HEK293 (cell line): Measurements from ENCODE around the gene ZNF428.

Experiments
- KLF8 ChIP-seq: fragments of 450-650 bp; formaldehyde crosslinking; IDR thresholded peaks from 2 replicates; pipeline ENCODE4 v1.5.1; 2016; ENCODE audit warnings: missing biosample characterization, missing genetic modification characterization
- MZF1 ChIP-seq: fragments of 450-650 bp; formaldehyde crosslinking; IDR thresholded peaks from 2 replicates; pipeline ENCODE4 v1.5.1; 2017; ENCODE audit warnings: missing biosample characterization, missing genetic modification characterization, borderline replicate concordance
- TRIM28 ChIP-seq: IDR thresholded peaks from 2 replicates; pipeline ENCODE4 v1.6.1; 2011; ENCODE audit warnings: low read length, control low read depth, borderline replicate concordance
- WT1 ChIP-seq: fragments of 450-650 bp; formaldehyde crosslinking; IDR thresholded peaks from 2 replicates; pipeline ENCODE4 v1.5.1; 2016; ENCODE audit warnings: missing biosample characterization, missing genetic modification characterization
- YY2 ChIP-seq: fragments of 450-650 bp; formaldehyde crosslinking; IDR thresholded peaks from 2 replicates; pipeline ENCODE4 v1.5.1; 2016; ENCODE audit warnings: missing biosample characterization, missing genetic modification characterization
- ZBTB10 ChIP-seq: fragments of 450-650 bp; formaldehyde crosslinking; IDR thresholded peaks from 2 replicates; pipeline ENCODE4 v1.5.1; 2016; ENCODE audit warnings: missing biosample characterization, missing genetic modification characterization
- ZBTB21 ChIP-seq: fragments of 450-650 bp; formaldehyde crosslinking; IDR thresholded peaks from 2 replicates; pipeline ENCODE4 v1.5.1; 2017; ENCODE audit warnings: missing biosample characterization, missing genetic modification characterization
- ZBTB8A ChIP-seq: fragments of 450-650 bp; formaldehyde crosslinking; IDR thresholded peaks from 2 replicates; pipeline ENCODE4 v1.5.1; 2016; ENCODE audit warnings: missing biosample characterization, missing genetic modification characterization
- ZNF146 ChIP-seq: fragments of 450-650 bp; formaldehyde crosslinking; IDR thresholded peaks from 2 replicates; pipeline ENCODE4 v1.5.1; 2016; ENCODE audit warnings: missing biosample characterization, missing genetic modification characterization
- ZNF184 ChIP-seq: fragments of 450-650 bp; IDR thresholded peaks from 2 replicates; pipeline ENCODE4 v1.5.1; 2018; ENCODE audit warnings: missing biosample characterization, mild to moderate bottlenecking, missing genetic modification characterization
- ZNF2 ChIP-seq: fragments of 450-650 bp; formaldehyde crosslinking; IDR thresholded peaks from 2 replicates; pipeline ENCODE4 v1.5.1; 2016; ENCODE audit warnings: missing biosample characterization, missing genetic modification characterization
- ZNF223 ChIP-seq: fragments of 450-650 bp; formaldehyde crosslinking; IDR thresholded peaks from 2 replicates; pipeline ENCODE4 v1.5.1; 2016; ENCODE audit warnings: missing biosample characterization, missing genetic modification characterization
- ZNF266 ChIP-seq: fragments of 450-650 bp; formaldehyde crosslinking; IDR thresholded peaks from 2 replicates; pipeline ENCODE4 v1.5.1; 2016; ENCODE audit warnings: missing biosample characterization, missing genetic modification characterization, low read depth
- ZNF324 ChIP-seq: fragments of 450-650 bp; formaldehyde crosslinking; IDR thresholded peaks from 2 replicates; pipeline ENCODE4 v1.5.1; 2016; ENCODE audit warnings: missing biosample characterization, missing genetic modification characterization
- ZNF391 ChIP-seq: fragments of 450-650 bp; formaldehyde crosslinking; IDR thresholded peaks from 2 replicates; pipeline ENCODE4 v1.5.1; 2016; ENCODE audit warnings: low read depth, missing biosample characterization, missing genetic modification characterization, borderline replicate concordance
- ZNF416 ChIP-seq: fragments of 450-650 bp; formaldehyde crosslinking; IDR thresholded peaks from 2 replicates; pipeline ENCODE4 v1.5.1; 2016; ENCODE audit warnings: missing biosample characterization, missing genetic modification characterization
- ZNF558 ChIP-seq: fragments of 450-650 bp; formaldehyde crosslinking; IDR thresholded peaks from 2 replicates; pipeline ENCODE4 v1.5.1; 2016; ENCODE audit warnings: missing biosample characterization, missing genetic modification characterization
- ZNF610 ChIP-seq: fragments of 450-650 bp; formaldehyde crosslinking; IDR thresholded peaks from 2 replicates; pipeline ENCODE4 v1.5.1; 2016; ENCODE audit warnings: missing biosample characterization, missing genetic modification characterization, borderline replicate concordance
- ZNF623 ChIP-seq: fragments of 450-650 bp; formaldehyde crosslinking; IDR thresholded peaks from 2 replicates; pipeline ENCODE4 v1.5.1; 2016; ENCODE audit warnings: missing biosample characterization, missing genetic modification characterization
- ZNF626 ChIP-seq: fragments of 450-650 bp; sonication (Bioruptor Pico); formaldehyde crosslinking; IDR thresholded peaks from 2 replicates; pipeline ENCODE4 v1.5.1; 2018; ENCODE audit warnings: missing biosample characterization, missing genetic modification characterization, inconsistent platforms
- ZNF660 ChIP-seq: fragments of 450-650 bp; IDR thresholded peaks from 2 replicates; pipeline ENCODE4 v1.5.1; 2018; ENCODE audit warnings: missing biosample characterization, mild to moderate bottlenecking, missing genetic modification characterization
- ZNF791 ChIP-seq: fragments of 450-650 bp; formaldehyde crosslinking; IDR thresholded peaks from 2 replicates; pipeline ENCODE4 v1.5.1; 2016; ENCODE audit warnings: missing biosample characterization, missing genetic modification characterization
- TF ChIP-seq, protein P1 (sequence below): fragments of 450-650 bp; formaldehyde crosslinking; IDR thresholded peaks from 2 replicates; pipeline ENCODE4 v1.5.1; 2016; ENCODE audit warnings: missing biosample characterization, missing genetic modification characterization
- TF ChIP-seq, protein P2 (sequence below): fragments of 450-650 bp; formaldehyde crosslinking; IDR thresholded peaks from 2 replicates; pipeline ENCODE4 v1.5.1; 2017; ENCODE audit warnings: missing biosample characterization, missing genetic modification characterization
- TF ChIP-seq, protein P3 (sequence below): fragments of 450-650 bp; formaldehyde crosslinking; IDR thresholded peaks from 2 replicates; pipeline ENCODE4 v1.5.1; 2016; ENCODE audit warnings: missing biosample characterization, missing genetic modification characterization
- TF ChIP-seq, protein P4 (sequence below): fragments of 450-650 bp; formaldehyde crosslinking; IDR thresholded peaks from 2 replicates; pipeline ENCODE4 v1.5.1; 2016; ENCODE audit warnings: missing biosample characterization, missing genetic modification characterization, borderline replicate concordance

ZNF428 gene

DNA sequence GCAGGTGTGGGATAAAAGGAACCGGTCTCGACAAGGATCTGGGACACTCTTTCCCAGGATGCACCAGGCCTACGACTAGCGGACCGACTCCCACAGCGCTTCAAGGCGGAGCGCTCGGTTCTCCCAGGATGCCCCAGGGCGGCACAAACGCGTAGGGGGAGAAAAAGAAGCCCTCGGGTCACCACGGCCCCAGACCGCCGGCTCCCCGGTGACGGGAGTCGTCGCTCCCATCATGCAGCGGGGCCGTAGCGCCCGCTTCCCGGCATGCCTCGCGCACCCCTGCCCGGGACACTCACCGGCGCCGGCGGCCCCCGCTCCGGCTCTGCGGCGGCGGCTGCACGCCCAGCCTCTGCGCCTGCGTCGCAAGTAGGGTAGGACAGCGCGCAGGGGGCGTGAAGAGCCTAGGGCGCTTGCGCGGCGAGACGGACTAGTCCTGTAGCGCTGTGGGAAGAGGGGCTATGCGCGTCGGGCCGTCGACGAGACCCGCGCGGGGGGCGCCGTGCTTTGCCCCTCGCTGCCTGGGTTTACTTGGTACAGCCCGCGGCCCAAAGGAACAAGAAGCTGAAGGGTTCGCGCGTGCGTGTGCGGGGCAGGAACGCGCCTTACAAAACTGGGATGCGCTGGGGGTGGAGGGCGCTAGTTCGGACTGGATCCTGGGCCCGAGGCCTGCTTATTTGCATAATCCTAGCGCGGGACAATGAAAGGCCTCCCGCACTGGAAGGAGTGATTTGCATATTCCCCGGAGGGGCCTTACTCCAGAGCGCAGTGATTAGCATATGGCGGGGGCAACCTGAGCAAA lies at the start of gene ZNF428 (continued):
- TF ChIP-seq, protein P1, sequence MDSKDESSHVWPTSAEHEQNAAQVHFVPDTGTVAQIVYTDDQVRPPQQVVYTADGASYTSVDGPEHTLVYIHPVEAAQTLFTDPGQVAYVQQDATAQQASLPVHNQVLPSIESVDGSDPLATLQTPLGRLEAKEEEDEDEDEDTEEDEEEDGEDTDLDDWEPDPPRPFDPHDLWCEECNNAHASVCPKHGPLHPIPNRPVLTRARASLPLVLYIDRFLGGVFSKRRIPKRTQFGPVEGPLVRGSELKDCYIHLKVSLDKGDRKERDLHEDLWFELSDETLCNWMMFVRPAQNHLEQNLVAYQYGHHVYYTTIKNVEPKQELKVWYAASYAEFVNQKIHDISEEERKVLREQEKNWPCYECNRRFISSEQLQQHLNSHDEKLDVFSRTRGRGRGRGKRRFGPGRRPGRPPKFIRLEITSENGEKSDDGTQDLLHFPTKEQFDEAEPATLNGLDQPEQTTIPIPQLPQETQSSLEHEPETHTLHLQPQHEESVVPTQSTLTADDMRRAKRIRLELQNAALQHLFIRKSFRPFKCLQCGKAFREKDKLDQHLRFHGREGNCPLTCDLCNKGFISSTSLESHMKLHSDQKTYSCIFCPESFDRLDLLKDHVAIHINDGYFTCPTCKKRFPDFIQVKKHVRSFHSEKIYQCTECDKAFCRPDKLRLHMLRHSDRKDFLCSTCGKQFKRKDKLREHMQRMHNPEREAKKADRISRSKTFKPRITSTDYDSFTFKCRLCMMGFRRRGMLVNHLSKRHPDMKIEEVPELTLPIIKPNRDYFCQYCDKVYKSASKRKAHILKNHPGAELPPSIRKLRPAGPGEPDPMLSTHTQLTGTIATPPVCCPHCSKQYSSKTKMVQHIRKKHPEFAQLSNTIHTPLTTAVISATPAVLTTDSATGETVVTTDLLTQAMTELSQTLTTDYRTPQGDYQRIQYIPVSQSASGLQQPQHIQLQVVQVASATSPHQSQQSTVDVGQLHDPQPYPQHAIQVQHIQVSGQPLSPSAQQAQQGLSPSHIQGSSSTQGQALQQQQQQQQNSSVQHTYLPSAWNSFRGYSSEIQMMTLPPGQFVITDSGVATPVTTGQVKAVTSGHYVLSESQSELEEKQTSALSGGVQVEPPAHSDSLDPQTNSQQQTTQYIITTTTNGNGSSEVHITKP (tag by site-specific recombination): peak; percentile 100
- TF ChIP-seq TRIM28: no peak
- TF ChIP-seq MZF1 (tag by site-specific recombination): peak; percentile 41; the same call in 1 of the 2 replicates
- TF ChIP-seq ZNF660 (tag by site-specific recombination): 0 out of 2 replicates have a peak, but pooled peaks have one; percentile 84
- TF ChIP-seq ZNF184: 0 out of 2 replicates have a peak, but pooled peaks have one; percentile 64
- peak; percentile 81 for TF ChIP-seq KLF8 (tag by site-specific recombination)
- TF ChIP-seq ZNF266 (tag by site-specific recombination): no peak
- TF ChIP-seq ZNF223: 0 out of 2 replicates have a peak, but pooled peaks have one; percentile 39
- peak; percentile 73 for TF ChIP-seq ZNF391 (tag by site-specific recombination)
- TF ChIP-seq ZNF623 (tag by site-specific recombination): peak; percentile 2; the same call in 1 of the 2 replicates
- peak; percentile 63; the same call in 1 of the 2 replicates for TF ChIP-seq ZBTB8A
- TF ChIP-seq ZNF146 (tag by site-specific recombination): no peak; the same call in 1 of the 2 replicates
- peak; percentile 92 for TF ChIP-seq ZNF610 (tag by site-specific recombination)
- TF ChIP-seq ZNF324 (tag by site-specific recombination): peak; percentile 84
- TF ChIP-seq WT1 (tag by site-specific recombination): peak; percentile 47
- peak; percentile 11 for TF ChIP-seq ZBTB10 (tag by site-specific recombination)
- TF ChIP-seq YY2 (tag by site-specific recombination): 0 out of 2 replicates have a peak, but pooled peaks have one; percentile 39
- TF ChIP-seq ZNF791 (tag by site-specific recombination): 0 out of 2 replicates have a peak, but pooled peaks have one; percentile 50
- TF ChIP-seq ZNF558 (tag by site-specific recombination): peak; percentile 48; the same call in 1 of the 2 replicates
- TF ChIP-seq, protein P2, sequence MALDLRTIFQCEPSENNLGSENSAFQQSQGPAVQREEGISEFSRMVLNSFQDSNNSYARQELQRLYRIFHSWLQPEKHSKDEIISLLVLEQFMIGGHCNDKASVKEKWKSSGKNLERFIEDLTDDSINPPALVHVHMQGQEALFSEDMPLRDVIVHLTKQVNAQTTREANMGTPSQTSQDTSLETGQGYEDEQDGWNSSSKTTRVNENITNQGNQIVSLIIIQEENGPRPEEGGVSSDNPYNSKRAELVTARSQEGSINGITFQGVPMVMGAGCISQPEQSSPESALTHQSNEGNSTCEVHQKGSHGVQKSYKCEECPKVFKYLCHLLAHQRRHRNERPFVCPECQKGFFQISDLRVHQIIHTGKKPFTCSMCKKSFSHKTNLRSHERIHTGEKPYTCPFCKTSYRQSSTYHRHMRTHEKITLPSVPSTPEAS (tag by site-specific recombination): peak; percentile 8; the same call in 1 of the 2 replicates
- peak; percentile 26; the same call in 1 of the 2 replicates for TF ChIP-seq ZBTB21 (tag by site-specific recombination)
- TF ChIP-seq, protein P3, sequence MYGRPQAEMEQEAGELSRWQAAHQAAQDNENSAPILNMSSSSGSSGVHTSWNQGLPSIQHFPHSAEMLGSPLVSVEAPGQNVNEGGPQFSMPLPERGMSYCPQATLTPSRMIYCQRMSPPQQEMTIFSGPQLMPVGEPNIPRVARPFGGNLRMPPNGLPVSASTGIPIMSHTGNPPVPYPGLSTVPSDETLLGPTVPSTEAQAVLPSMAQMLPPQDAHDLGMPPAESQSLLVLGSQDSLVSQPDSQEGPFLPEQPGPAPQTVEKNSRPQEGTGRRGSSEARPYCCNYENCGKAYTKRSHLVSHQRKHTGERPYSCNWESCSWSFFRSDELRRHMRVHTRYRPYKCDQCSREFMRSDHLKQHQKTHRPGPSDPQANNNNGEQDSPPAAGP (tag by site-specific recombination): peak; percentile 27; the same call in 1 of the 2 replicates
- no peak for TF ChIP-seq ZNF416 (tag by site-specific recombination)
- peak; percentile 85 for TF ChIP-seq ZNF2 (tag by site-specific recombination)
- TF ChIP-seq, protein P4, sequence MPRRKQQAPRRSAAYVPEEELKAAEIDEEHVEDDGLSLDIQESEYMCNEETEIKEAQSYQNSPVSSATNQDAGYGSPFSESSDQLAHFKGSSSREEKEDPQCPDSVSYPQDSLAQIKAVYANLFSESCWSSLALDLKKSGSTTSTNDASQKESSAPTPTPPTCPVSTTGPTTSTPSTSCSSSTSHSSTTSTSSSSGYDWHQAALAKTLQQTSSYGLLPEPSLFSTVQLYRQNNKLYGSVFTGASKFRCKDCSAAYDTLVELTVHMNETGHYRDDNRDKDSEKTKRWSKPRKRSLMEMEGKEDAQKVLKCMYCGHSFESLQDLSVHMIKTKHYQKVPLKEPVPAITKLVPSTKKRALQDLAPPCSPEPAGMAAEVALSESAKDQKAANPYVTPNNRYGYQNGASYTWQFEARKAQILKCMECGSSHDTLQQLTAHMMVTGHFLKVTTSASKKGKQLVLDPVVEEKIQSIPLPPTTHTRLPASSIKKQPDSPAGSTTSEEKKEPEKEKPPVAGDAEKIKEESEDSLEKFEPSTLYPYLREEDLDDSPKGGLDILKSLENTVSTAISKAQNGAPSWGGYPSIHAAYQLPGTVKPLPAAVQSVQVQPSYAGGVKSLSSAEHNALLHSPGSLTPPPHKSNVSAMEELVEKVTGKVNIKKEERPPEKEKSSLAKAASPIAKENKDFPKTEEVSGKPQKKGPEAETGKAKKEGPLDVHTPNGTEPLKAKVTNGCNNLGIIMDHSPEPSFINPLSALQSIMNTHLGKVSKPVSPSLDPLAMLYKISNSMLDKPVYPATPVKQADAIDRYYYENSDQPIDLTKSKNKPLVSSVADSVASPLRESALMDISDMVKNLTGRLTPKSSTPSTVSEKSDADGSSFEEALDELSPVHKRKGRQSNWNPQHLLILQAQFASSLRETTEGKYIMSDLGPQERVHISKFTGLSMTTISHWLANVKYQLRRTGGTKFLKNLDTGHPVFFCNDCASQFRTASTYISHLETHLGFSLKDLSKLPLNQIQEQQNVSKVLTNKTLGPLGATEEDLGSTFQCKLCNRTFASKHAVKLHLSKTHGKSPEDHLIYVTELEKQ (tag by site-specific recombination): peak; percentile 17; the same call in 1 of the 2 replicates
- no peak for TF ChIP-seq ZNF626 (tag by site-specific recombination)
